Activated CD4-positive, CD25-positive, alpha-beta regulatory T cell (primary cell): Measurements from ENCODE around the gene DENND1B.

Experiments
- DNase-seq, 4 experiments: peaks; one replicate each; lab custom pipeline; 2025; lab: John Stamatoyannopoulos, UW

Gene DENND1B

DNA sequence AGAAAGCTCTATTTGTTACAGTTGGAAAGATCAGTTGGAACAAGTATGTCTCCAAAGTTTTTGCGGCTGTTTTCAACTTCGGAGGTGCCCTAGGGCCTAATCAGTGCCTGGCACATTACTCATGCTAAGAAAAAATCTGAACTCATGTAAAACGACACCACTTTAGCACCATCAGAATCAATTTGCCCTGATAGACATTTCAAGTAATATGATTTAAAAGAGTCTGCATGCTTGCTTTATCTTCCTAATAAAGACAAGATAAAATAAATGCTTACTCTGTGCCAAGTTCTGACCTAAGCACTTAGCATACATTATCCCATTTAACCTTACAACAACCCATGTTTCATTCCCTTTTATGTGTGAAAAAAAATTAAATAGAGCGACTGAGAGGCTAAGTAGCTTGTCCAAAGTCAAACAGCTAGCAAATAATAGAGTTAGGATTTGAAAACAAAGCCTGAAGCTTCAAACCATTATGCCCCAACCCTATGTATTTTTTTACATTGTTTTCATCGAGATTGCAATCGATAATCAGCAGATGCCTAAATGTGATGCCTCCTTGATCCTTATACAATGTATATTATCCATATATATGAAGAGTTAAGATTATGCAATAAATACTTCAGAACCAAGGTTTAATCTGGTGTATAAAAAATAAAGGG lies 91.3 kb downstream of the DENND1B start:
- DNase-seq, result no peak

DNA sequence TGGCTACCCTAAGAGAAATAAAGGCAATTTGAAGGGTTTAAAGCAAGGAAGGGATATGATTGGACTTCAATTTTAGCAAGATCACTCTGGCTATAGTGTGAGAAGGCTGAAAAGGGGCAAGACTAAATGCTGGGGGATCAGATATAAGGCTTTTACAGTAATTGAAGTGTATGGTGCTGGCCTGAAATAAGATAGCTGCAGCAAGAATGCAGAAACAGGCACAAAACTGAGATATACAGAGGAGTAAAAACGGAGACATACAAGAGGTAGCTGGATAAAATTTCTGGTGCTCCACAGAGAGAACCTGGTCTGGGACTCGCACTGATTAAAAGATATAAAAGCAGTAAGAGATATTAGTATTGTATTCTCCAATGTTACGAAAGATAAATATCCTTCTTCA lies 92.0 kb downstream of the DENND1B start:
- no peak for DNase-seq

DNA sequence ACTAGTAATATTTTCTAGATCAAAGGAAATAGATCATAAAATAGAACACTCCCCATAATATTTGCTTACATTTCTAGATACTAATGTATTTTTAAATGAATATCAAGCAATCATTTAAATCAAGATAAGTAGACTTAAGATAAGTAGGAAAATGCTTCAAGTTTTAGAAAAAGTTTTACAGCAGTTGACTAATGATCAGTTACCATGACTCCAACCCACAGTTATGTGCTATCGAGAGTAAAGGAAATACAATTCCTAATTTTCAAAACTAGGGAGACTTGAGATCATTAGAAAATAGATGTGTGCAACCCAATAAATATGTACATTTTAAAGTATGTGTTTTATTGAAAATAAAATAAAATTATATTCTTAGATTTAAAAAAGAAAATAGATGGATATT lies 95.0 kb downstream of the DENND1B start:
- no peak for DNase-seq

DNA sequence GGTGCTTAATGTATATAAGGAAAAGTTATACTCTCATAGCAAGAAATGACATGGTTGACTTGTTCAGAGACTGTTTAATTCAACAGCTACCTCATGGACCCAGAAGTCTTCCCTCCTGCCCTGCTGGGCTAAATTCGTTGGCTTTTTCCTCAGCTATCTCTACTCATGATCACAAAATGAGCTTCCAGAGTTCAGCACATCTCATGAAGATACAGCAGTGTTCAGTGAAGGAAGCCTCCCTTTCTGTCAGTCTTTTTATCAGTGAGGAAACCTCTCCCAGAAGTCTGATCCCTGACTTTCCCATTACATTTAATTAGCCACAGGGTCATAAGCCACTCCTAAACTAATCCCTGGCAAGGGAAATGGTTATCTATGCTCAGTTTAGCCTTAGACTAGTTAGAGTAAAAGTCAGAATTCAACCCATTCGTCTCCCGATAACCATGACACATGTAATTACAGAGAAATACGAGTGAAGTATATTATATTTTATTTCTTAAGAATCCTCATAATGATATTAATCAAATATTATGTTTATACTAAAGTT lies 97.5 kb downstream of the DENND1B start:
- DNase-seq, result no peak

DNA sequence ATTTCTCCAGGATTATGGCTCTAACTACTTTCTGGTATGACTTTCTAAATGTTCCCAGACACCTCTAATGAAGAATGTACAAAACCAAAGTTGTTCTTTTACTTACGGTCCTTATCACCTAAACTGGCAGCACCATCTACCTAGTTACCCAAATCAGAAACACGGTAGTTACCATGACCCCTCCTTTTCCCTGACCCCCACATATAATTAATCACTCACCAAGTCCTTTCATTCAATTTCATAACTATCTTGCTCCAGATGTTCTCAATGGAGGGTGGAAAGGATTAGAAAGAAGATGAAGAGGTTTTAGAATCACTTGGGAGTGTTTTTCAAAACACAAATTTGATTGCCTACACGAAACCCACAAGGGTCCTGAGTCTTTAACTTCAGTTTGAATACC lies 98.0 kb downstream of the DENND1B start:
- no peak for DNase-seq

DNA sequence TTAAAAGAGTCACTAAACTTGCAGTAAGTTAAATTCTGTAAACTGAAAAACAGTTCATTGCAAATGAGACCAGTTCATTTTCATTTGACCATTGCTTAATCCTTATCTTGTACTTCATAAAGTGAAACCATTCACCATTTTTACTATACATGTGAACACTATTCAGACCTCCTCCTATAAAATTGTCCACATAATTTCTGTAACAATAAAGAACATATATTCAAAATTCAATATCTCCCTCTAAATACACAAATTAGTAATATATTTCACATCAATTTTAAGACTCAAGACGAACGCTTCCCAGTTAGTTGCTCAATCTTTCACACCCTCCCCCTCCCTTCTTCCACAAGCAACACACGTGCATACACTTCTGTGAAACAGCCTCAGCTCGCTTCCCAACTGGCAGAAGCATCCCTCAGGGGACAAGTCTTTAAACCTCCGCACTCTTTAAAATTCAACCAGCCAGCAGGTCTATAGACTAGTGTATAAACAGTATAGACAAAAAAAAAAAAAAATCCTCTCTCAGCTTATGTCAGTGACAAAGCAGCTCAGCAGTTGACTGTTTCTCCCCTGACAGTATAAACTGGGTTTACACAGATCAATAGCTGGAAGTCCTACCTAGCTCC lies 99.6 kb downstream of the DENND1B start:
- DNase-seq, result no peak

DNA sequence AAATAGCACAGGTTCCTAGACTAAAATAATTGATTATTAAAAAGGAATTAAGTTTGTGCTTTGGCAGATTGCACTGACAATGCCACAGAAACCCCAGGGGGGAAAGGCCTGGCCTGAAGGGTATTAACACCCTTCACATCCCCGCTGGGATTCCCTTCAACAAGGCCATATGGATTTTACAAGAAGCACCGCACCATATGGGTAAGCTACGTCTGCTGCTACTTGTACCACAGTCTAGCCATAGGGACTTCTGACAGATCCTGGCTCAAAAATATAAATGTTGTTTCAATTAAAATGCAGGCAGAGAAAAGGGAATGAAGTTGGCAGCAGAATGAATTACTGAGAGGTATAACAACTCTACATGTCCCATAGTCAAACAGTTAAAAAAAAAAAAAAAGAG lies 101.0 kb downstream of the DENND1B start:
- no peak for DNase-seq

DNA sequence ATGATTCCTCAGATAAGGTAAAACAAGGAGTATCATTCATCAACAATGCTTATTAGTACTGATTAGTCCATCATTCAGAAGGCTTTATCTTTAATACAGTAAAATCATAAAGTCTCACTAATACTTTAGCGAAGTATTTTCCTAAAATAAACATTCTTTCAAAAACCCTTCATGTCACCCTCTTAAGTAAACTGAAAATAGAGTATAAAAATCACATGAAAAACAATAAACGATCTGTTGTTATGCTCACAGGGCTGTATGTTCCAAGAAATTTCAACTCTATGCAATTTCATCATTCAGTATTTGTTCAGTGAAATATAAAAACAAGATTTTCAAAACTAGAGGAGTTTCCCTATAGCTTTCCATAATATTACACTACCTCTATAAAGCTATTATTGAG lies 102.0 kb downstream of the DENND1B start:
- no peak for DNase-seq

DNA sequence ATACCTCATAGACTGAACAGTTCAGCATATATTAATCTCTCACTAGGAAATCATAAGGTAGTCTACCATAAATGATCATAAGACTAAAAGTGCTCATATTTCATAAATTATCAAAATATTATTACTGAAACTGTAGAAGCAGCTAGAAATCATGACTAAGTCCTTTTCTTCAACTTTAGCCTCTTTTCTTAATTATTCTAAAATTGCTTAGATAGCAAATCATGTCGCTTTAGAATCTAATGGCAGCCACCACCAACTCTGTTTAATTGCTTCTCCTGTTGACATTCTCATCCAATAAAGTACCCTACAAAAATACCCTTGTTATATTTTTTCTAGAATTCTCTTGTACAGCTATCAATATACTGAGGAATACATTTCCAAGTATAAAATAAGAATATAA lies 102.9 kb downstream of the DENND1B start:
- DNase-seq, result no peak

DNA sequence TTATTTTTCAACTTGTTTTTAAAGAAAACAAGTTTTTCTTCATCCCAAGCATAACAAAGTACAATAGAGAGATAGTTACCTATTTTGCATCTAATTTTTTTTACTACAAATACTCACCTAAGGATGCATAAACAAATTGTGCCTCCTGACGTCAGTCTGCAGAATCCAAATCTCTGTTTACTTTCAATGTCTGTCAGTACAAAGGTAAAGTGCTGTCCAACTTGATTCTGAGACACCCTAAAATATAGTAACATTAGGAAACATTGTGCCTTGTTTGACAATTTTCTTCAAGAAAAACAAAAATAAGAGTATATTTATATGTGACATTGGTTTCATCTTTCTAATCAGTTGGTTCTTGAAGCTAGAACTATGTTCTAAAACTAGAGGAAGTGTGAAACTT lies 103.4 kb downstream of the DENND1B start:
- no peak for DNase-seq

DNA sequence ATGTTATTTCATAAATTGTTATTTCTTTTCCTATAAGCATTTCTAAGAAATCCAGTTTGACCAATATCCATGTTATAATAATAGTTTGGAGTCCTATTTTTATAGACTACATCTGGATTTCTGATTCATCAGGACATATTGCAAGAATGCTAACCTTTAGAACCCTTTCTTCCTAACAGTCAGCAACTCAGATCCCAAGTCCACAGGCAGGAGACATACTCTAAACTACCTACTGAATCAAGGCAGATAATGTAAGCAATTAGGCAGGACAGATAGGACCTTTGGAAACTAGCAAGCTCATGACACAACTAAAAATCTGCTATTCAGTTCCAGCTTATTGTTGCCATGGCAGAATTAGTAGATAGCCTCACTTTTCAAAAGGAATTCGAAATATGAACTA lies 104.1 kb downstream of the DENND1B start:
- no peak for DNase-seq

DNA sequence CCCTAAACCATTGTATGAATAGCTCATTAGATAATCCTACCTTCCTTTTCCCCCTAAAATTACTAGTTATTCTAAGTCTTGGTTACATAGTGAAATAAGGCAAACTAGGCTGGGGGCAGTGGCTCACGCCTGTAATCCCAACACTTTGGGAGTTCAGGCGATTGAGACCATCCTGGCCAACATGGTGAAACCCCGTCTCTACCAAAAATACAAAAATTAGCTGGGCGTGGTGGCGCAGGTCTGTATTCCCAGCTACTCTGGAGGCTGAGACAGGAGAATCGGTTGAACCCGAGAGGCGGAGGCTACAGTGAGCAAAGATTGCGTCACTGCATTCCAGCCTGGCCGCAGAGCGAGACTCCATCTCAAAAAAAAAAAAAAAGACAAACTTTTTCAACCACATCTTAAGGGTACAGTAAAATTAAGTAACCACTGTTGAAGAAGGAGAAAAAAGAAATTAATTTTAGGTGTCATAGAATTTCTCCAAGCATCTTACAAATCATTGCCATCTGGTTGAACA lies 108.5 kb downstream of the DENND1B start:
- no peak for DNase-seq

DNA sequence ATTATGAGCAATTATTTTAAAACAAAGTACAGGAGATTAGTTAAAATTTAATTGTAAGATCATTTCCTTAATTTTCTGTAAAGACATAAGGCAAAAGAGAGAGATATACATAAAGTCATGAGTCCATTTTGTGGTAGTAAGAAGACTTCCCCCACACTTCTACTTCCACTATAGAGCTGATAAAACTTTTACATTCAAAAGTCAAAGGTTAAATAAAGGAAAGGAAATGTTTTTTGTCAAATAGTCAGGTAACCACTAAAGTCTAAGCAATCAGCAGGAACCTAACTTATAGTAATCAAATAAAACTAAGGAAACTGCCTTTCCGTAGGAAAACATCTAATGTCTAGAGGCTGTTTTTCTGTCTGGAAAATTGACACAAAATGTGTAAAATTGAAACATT lies 110.9 kb downstream of the DENND1B start:
- DNase-seq, result no peak

DNA sequence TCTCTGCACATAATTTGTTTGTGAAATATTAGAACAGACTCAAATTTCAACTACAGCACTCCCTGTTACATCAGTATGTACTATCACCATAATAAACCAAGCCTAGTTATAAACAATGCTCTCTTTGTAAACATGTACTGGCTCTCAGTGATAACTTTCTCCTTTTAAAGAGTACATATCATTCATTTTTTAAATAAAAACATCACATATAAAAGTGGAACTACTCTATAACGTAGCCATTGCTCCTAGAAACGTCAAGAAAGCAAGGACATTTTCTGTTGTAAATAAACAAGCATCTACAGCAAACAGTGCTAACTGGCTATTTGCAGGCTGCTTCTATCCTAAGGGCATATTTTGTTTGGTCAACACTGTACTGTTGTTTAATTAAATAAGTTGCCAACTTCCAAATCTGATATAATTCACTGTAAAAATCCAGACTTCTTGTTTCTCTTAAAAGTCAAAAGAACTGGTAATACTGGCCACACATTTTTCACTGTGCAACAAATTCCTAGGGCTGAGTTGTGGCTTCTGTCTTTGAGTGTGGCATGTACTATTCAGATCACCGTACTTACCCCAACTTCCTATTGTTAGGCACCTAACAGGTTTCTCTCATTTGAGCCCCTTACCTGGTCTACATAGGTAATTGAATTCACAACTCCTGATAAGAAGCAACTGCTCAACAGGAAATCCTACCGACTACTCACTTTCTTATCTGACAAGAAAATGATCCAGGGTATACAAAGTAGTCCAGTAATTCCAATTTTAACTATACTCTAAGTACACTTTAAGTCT lies 111.9 kb downstream of the DENND1B start:
- DNase-seq, result no peak

DNA sequence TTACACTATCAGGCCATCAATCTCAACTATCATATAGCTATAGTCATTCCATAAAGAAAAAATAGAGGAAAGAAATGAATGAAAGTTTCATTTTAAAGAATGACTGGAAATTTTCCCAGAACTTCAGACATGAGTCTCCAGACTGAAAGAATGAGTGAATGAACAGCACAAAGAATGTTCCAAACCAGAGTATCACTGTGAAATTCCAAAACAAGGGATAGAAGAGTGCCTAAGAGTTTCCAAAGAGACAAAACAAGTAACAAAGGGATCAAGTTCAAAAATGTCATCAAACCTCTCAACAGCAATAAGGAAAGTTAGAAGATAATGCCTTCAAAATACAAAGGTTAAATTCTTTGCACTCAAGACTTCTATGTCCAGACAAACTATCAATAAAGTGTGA lies 114.9 kb downstream of the DENND1B start:
- DNase-seq, result no peak

DNA sequence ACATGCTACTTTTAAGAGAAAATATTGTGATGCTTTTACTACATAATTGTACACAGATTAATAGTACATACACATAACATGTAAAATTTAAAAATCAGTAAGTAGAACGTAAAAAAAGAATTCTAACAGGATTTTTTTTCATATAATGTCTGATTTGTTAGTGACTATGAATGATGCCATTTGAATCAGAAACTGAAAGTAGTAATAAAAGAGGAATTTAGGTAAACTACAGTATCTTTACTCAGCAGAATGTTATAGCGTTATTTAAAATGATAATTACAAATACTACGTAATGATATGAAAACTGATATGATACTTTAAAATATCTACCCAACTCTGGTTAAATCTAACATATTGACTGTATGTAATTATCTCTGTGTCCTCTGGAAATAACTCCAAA lies 116.1 kb downstream of the DENND1B start:
- DNase-seq, result no peak

DNA sequence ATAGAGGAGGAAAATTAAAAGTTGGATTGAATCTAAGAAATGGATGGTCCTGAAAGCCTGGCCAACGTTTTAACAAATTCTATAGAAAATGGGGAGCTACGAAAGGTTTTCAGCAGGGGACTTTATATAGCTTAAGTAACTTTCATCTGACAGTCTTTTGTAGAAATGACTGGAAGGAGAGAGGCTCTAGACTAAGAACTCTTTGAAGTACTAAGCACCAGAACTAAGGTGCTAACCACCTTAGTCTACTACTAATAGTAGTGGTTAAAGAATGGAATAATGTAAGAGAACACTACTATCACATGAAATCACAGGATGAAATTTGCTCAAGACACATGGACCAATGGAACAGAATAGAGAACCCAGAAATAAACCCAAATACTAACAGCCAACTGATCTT lies 126.1 kb downstream of the DENND1B start:
- no peak for DNase-seq

DNA sequence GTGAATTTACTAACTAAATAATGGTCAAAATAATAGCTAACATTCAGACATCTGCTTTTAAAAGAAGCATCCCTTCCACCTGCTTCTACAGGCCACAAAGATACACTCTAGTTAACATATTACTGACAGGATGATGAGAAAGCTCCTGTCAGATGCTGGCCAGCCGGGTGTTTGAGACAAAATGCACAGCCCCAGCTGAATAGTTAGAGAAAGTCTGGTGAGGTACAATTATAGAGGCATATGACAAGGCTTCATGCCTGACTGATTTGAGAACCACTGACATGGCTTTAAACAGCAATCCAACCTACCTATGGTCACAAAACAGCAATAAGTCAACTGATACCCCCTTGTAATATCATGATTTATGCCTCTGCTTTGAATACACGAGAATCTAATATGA lies 137.0 kb downstream of the DENND1B start:
- no peak for DNase-seq

DNA sequence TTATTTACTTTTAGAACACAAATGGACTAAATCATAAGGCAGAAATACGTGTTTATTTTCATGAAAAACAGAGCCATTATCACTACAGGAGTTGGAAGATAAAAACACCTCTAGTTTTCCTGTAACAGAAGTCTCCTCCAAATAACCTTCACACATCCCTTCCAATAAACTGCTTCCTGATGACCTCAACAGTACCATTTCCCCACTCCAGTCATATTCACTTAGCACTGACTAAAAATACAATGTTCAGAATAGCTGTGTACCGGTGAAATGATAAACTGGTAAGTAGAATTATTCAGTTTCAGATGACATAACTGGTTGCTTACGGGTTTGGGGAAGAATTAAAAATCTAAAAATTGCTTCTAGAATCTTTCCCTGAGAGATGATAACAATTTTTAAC lies 137.9 kb downstream of the DENND1B start:
- DNase-seq, result no peak

DNA sequence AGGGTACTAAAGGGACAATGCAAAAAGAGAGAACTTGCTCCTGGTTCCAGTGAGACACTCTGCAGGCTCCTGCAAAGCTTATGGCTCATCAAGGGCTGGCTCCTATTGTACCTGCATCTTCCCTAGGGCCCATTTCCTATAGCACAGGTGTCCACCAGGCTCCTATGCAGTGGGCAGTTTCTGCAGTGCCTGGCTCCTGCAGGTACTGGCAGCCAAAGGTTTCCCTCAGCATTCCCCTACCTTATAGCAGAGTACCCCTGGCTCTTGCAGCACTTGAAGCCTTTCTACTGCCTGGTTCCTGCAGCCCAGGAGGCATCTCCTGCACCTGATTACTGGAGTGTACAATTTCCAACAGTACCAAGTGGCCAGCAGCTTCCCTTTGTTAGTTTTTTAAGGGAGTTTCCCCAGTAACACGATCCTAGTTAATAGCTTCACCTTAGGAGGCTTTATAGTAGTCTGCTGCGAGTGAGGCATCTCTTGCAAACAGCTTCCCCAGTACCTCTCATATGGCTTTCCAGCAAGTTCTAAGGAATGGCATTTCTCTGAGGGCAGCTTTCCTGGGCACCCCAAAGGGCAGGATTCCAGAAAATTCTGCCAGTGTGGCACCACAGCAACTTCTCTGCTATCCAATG lies 141.7 kb downstream of the DENND1B start:
- no peak for DNase-seq

DNA sequence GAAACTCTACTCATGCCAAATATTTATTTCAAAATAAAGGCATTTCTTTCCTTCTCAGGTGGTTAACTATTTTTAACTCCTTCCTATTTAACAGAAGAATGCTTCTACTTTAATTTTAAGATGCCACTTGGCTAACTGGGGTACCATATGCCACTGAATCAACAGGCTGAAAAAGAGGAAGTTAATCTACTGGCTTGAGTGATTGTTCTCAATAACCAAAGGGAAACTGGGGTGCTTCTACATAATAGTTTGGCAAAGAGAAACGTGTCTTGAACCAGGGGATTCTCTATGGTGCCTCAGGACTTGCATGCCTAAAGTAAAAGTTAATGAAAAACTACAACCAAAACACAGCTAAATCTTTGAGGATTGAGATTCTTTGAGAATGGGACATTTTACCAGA lies 142.6 kb downstream of the DENND1B start:
- DNase-seq, result no peak

DNA sequence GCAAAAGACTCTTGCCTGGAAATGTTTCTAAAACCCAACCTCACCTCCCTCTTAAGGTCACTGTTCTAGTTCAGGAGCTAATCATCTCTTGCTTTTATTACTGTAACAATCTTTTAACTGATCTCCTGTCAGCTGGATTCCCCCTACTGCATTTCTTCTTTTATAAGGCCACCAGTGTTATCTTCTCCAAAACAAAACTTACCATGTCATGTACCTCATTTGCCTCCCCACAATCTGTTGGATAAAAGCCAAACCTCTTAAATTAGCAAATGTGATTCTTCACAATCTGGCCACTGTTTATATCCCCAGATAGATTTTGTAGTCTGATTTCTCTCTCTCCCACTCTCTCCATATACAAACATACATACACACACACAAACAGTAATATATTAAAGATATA lies 143.3 kb downstream of the DENND1B start:
- DNase-seq, result no peak
